NT2/D1 (cell line): ENCODE data around the gene SLC24A3.

Experiments used
- SUZ12 ChIP-seq: IDR thresholded peaks from 2 replicates; pipeline ENCODE4 v1.6.1; 2011; ENCODE audit not compliant: insufficient read length, insufficient read depth; ENCODE audit errors: extremely low read depth
- YY1 ChIP-seq: IDR thresholded peaks from 2 replicates; pipeline ENCODE4 v1.6.1; 2011; ENCODE audit not compliant: insufficient read length, insufficient read depth
- ZNF274 ChIP-seq: IDR thresholded peaks from 2 replicates; pipeline ENCODE4 v1.6.1; 2011; ENCODE audit warnings: mild to moderate bottlenecking, low read depth, low read length

GRCh38 chr20:19588732-19589131, 376.3 kb downstream of the SLC24A3 start:
- TF ChIP-seq ZNF274 = no peak
- TF ChIP-seq SUZ12 = no peak
- no peak for TF ChIP-seq YY1
